Measurements from ENCODE around the gene ZNF593OS. TPM values are rescaled to one million over a fixed set of nuclear protein-coding genes. Genes with fewer than 3 reads are reported as not detected.

The ZNF593OS gene
- total RNA-seq, 1 donor from 2014 or later: not detected

DNA sequence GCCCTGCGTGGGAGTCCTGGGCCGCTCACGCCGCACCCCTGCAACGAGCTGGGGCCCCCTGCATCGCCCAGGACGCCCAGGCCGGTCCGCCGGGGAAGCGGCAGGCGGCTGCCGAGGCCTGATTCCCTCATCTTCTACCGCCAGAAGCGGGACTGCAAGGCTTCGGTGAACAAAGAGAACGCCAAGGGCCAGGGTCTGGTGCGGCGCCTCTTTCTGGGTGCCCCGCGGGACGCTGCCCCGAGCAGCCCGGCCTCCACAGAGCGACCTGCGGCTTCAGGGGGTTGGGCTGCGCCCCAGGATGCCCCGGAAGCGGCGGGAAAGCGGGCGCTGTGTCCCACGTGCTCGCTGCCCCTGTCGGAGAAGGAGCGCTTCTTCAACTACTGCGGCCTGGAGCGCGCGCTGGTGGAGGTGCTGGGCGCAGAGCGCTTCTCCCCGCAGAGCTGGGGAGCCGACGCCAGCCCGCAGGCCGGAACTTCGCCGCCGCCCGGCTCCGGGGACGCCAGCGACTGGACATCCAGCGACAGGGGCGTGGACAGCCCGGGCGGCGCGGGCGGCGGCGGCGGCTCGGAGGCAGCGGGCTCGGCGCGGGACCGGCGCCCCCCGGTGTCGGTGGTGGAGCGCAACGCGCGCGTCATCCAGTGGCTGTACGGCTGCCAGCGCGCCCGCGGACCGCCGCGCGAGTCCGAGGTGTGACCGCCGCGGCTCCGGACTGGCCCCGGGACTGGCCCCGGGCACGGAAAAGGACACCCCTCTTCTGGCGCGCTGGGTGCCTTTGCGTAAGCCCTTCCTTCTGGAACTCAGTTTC lies 10.0 kb downstream of the ZNF593OS start:
- ATAC-seq: peak; percentile 75
- Histone ChIP-seq H3K9me3 (no peaks in the 10 kb centered on the region), H3K4me1 (peaks cover 19% of the 10 kb centered on the region), H3K27ac (peak overlapping the region; percentile 24), H3K36me3 (no peaks in the 10 kb centered on the region), H3K27me3 (peaks cover 10% of the 10 kb centered on the region), H3K4me3 (peak overlapping the region; percentile 59)
- DNase-seq: peak; percentile 85
- intact Hi-C loops (cut with DNase I): no loop called here
- TF ChIP-seq CTCF (IDR thresholded peaks at IDR 0.05): no peak

GRCh38 chr1:26160527-26161414 lies 10.9 kb downstream of the ZNF593OS start:
- Histone ChIP-seq H3K27ac (peak overlapping the region; percentile 36), H3K9me3 (no peaks in the 10 kb centered on the region), H3K4me3 (peak overlapping the region; percentile 59), H3K36me3 (no peaks in the 10 kb centered on the region), H3K27me3 (peaks cover 17% of the 10 kb centered on the region), H3K4me1 (peaks cover 19% of the 10 kb centered on the region)
- no peak for ATAC-seq
- peak; percentile 42 for DNase-seq
- no peak for TF ChIP-seq CTCF (IDR thresholded peaks at IDR 0.05)
- intact Hi-C loops (cut with DNase I): no loop called here

- DNase-seq: no peak
- Histone ChIP-seq H3K9me3 (no peaks in the 10 kb centered on the region), H3K4me3 (peak overlapping the region; percentile 59), H3K4me1 (peaks cover 19% of the 10 kb centered on the region), H3K27ac (peak overlapping the region; percentile 36), H3K36me3 (no peaks in the 10 kb centered on the region), H3K27me3 (peaks cover 17% of the 10 kb centered on the region)
- TF ChIP-seq CTCF (IDR thresholded peaks at IDR 0.05): no peak
- intact Hi-C loops (cut with DNase I): no loop called here
- no peak for ATAC-seq
Observed at GRCh38 chr1:26159743-26160039, 11.9 kb downstream of the ZNF593OS start.

DNA sequence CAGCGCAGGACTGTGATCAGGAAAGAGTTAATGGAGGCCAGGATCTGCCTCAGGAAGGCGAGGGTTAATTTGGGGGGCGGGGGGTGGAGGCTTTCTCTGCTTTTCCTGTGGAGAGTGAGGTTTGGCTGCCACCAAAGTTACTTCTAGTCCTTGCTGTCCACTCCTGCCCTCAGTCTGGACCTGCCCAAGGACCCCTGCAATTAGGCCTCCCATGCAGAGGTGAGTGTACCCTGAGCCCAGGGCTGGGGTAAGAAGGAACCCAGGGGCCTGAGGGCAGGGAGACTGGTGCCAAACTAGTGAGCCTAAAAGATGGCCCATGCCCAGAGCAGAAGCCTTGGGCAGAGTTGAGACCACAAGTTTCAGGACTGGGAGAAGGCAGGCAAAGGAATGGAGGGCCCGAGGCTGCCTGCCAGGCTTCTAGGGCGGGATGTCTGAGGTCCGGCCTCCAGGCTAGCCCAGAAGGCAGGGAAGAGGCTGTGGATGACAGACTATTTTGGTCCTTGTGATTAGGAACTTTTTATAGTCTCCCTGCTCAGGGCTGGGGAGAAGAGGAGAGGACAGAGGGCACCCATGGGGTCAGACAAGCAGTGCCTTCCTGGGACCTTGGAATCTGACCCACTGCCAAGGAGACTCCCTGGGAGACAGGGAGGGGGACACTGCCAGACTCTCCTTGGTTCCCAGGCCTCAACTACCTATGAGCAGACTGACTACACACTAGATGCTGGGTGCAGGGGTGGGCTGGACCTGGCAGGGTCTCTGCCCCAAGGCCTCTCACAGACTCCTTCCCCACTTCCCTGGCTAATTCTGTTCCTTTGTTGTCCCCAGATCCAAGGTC lies 12.5 kb downstream of the ZNF593OS start, which contains the start of gene FAM110D:
Gene FAM110D, plus strand, starts transcription at position 172 of the 835 bp plus-strand sequence. CDS start 2,213 bp downstream, outside the sequence.
- Histone ChIP-seq H3K36me3 (no peaks in the 10 kb centered on the region), H3K9me3 (no peaks in the 10 kb centered on the region), H3K27me3 (peaks cover 17% of the 10 kb centered on the region), H3K4me3 (peak within 1 kb of the TSS; percentile 59), H3K4me1 (peaks cover 19% of the 10 kb centered on the region), H3K27ac (peak within 1 kb of the TSS; percentile 51)
- TF ChIP-seq CTCF (IDR thresholded peaks at IDR 0.05): no peak
- intact Hi-C loops (cut with DNase I): no loop called here
- ATAC-seq (no peak), DNase-seq (peak; percentile 53)

- intact Hi-C loops (cut with DNase I): no loop called here
- no peak overlapping the region for H3K27ac ChIP-seq
- ATAC-seq: no peak
Observed at GRCh38 chr1:26158271-26158907, 13.2 kb downstream of the ZNF593OS start.

More at GRCh38 chr1:26158271-26158907, 13.2 kb downstream of the ZNF593OS start:
- Histone ChIP-seq H3K9me3 (no peaks in the 10 kb centered on the region), H3K4me1 (peaks cover 15% of the 10 kb centered on the region), H3K4me3 (no peak overlapping the region), H3K36me3 (no peaks in the 10 kb centered on the region), H3K27me3 (peaks cover 17% of the 10 kb centered on the region)
- TF ChIP-seq CTCF (IDR thresholded peaks at IDR 0.05): no peak
- no peak for DNase-seq
